ENCODE results near the gene GSTT4.
"Not testable (repeated sequence)": the region's sequence is repeated elsewhere in the genome, so short reads cannot be mapped to it uniquely, and the experiment has no call there.

GSTT4 gene

GRCh38 chr22:23986538-23987178 lies 18.6 kb downstream of the GSTT4 start:
- DNase-seq (ENCODE audit: low read depth): not testable (repeated sequence)

- DNase-seq (ENCODE audit: low read depth): not testable (repeated sequence)
These were observed 19.2 kb downstream of the GSTT4 start for GRCh38 chr22:23986089-23986488.

GRCh38 chr22:23984430-23984829 lies 20.8 kb downstream of the GSTT4 start:
- peak; percentile 32 for DNase-seq (ENCODE audit: low read depth)

- not testable (repeated sequence) for DNase-seq (ENCODE audit: low read depth)
These were observed 24.7 kb downstream of the GSTT4 start for GRCh38 chr22:23980567-23980966.

GRCh38 chr22:23979557-23980240 lies 25.6 kb downstream of the GSTT4 start, which contains the start of gene GSTT2:
Gene GSTT2 (plus strand): TSS chr22:23980134.
- not testable (repeated sequence) for DNase-seq (ENCODE audit: low read depth)

- DNase-seq (ENCODE audit: low read depth): not testable (repeated sequence)
These were observed 27.9 kb downstream of the GSTT4 start for GRCh38 chr22:23977304-23977703.

GRCh38 chr22:23974836-23975352 lies 30.4 kb downstream of the GSTT4 start:
- DNase-seq (ENCODE audit: low read depth): not testable (repeated sequence)

- not testable (repeated sequence) for DNase-seq (ENCODE audit: low read depth)
These were observed 30.9 kb downstream of the GSTT4 start, which contains the start of gene DDT for GRCh38 chr22:23974345-23974744. Gene DDT (minus strand): TSS chr22:23974441. CDS start chr22:23974414, 27 bp downstream.

- not testable (repeated sequence) for DNase-seq (ENCODE audit: low read depth)
These were observed 33.3 kb downstream of the GSTT4 start for GRCh38 chr22:23971927-23972326.

- peak; percentile 31 for DNase-seq (ENCODE audit: low read depth)
These were observed 34.3 kb downstream of the GSTT4 start for GRCh38 chr22:23970816-23971486.

- peak; percentile 27 for DNase-seq (ENCODE audit: low read depth)
These were observed 35.0 kb downstream of the GSTT4 start for GRCh38 chr22:23970201-23970641.

GRCh38 chr22:23969071-23969470 lies 36.2 kb downstream of the GSTT4 start:
- DNase-seq (ENCODE audit: low read depth): no peak

GRCh38 chr22:23966568-23966967 lies 38.7 kb downstream of the GSTT4 start, which contains the start of gene DDTL:
Gene DDTL (plus strand): TSS chr22:23966888. CDS start chr22:23966915, 27 bp downstream.
- DNase-seq (ENCODE audit: low read depth): not testable (repeated sequence)

GRCh38 chr22:23966094-23966493 lies 39.2 kb downstream of the GSTT4 start:
- not testable (repeated sequence) for DNase-seq (ENCODE audit: low read depth)

GRCh38 chr22:23961084-23961771 lies 44.0 kb downstream of the GSTT4 start, which contains the start of gene GSTT2B:
Gene GSTT2B (minus strand): TSS chr22:23961195. CDS start chr22:23961131, 64 bp downstream.
- not testable (repeated sequence) for DNase-seq (ENCODE audit: low read depth)

GRCh38 chr22:23956301-23956900 lies 48.9 kb downstream of the GSTT4 start:
- DNase-seq (ENCODE audit: low read depth): not testable (repeated sequence)

GRCh38 chr22:23955886-23956285 lies 49.4 kb downstream of the GSTT4 start:
- DNase-seq (ENCODE audit: low read depth): not testable (repeated sequence)

GRCh38 chr22:23954991-23955305 lies 50.3 kb downstream of the GSTT4 start:
- not testable (repeated sequence) for DNase-seq (ENCODE audit: low read depth)

- not testable (repeated sequence) for DNase-seq (ENCODE audit: low read depth)
These were observed 50.9 kb downstream of the GSTT4 start for GRCh38 chr22:23954193-23954990.

- DNase-seq (ENCODE audit: low read depth): not testable (repeated sequence)
These were observed 51.8 kb downstream of the GSTT4 start for GRCh38 chr22:23953485-23953884.

All from CMK (cell line).